AG04449 (cell line): ENCODE data around the gene BEX4.
"Not testable (repeated sequence)": the region's sequence is repeated elsewhere in the genome, so short reads cannot be mapped to it uniquely, and the experiment has no call there.

ENCODE experiments used
- CTCF ChIA-PET: fragments of 350-600 bp; formaldehyde crosslinking; extraction: SDS; loops from one replicate; lab custom pipeline; 2021; ENCODE audit warnings: antibody characterized with exemption; lab: Yijun Ruan, JAX
- POLR2A ChIA-PET: fragments of 400-600, 350-600 bp; formaldehyde crosslinking; extraction: SDS; loops from one replicate; lab custom pipeline; 2020; ENCODE audit warnings: antibody characterized with exemption, inconsistent platforms; lab: Yijun Ruan, JAX
- DNase-seq: peaks from one replicate; pipeline ENCODE4 v3.0.0-alpha.2; 2010; ENCODE audit warnings: low read depth, low spot score
- H3K4me3 ChIP-seq: 2 replicates; pipeline ENCODE4 v1.5.1; 2011; ENCODE audit warnings: low read depth, mild to moderate bottlenecking, control low read depth, low read length
- CTCF ChIP-seq: IDR thresholded peaks from one replicate; pipeline ENCODE4 v1.5.1; 2011; ENCODE audit warnings: mild to moderate bottlenecking, moderate library complexity, low read length, control low read depth, inconsistent platforms; ENCODE audit not compliant: insufficient read depth; ENCODE audit errors: missing control alignments

Gene BEX4

DNA sequence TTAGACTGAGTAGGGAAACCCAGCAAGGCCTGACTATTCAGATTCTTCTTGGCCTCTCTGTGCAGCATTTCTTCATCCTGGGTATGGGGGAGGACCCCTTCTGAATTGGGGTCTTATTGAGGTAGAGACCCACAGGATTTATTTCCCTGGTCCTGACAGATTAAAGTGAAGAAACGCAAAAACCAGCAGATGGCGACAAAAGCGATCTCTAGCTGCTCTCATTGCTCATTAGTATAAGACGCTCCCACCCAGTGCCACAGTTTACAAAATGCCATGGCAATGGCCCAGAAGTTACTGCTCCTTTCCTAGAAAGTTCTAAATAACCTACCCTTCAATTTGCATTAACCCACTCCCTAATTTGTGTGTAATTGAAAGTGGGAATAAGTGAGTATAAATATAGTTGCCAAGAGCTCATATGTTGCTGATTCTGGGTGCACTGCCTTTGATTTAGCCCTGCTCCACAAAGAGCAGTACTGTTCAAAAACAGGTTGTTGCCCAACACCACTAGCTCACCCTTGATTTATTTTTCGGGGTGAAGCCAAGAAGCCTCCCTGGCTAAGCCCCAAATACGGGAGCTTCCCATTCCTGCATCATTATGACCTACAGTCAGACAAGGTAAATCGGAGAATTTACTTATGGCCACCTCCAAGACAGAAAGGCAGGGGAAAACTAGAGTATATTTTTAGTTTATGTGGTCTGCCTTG lies 3.7 kb upstream of the BEX4 start:
- H3K4me3 ChIP-seq, result no peak overlapping the region
- no peak for DNase-seq
- ChIA-PET CTCF (interaction anchor here (0.7 to 4.2 kb wide), 14 partner anchors 9 to 279 kb away, joined by 3 to 48 read pairs (median 6); no protein-coding TSS in a partner anchor), POLR2A (no interaction called here)
- TF ChIP-seq CTCF, result peak; percentile 16

GRCh38 chrX:103212749-103213457 lies 2.0 kb upstream of the BEX4 start:
- ChIA-PET POLR2A (no interaction called here), CTCF (interaction anchor here (1.0 to 4.2 kb wide), 3 partner anchors 8 to 277 kb away, joined by 3 to 48 read pairs (median 24); no protein-coding TSS in a partner anchor)
- H3K4me3 ChIP-seq, result no peak overlapping the region
- TF ChIP-seq CTCF, result no peak
- DNase-seq, result no peak

DNA sequence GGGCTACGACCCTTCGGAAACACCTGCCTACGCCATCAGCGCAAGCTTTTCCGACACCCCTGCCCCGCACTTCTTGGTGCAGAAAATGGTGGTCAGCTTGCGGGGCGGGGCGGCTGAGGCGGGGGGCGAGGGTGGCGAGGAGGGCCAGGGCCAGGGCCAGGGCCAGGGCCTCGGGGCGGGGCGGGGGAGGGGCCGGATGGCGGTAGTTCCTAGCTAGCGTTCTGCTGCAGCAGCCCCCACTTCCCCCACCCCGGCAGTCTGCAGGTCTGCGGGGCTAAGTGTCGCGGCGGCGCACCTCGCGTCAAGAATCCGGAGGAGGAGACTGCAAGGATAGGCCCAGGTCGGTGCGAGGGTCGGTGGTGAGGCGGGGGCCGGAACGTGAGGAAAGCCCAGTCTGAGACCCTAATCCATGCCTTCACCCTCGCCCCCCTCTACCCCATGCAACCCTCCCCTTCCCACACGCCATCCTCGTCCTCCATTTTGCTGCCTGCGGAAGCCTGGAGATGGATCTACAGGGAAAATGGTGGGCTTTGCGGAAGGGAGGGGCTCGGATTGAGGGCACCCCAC lies 600 bp downstream of the BEX4 start:
- peak overlapping the region; percentile 63 for H3K4me3 ChIP-seq
- no peak for DNase-seq
- POLR2A ChIA-PET, result interaction anchor here (0.5 to 0.6 kb wide), 2 partner anchors 63 to 114 kb away, joined by 3 read pairs; no protein-coding TSS in a partner anchor
- CTCF ChIA-PET, result interaction anchor here (1.3 kb wide), 1 partner anchor 33 kb away, joined by 5 read pairs; no protein-coding TSS in a partner anchor
- TF ChIP-seq CTCF, result no peak

DNA sequence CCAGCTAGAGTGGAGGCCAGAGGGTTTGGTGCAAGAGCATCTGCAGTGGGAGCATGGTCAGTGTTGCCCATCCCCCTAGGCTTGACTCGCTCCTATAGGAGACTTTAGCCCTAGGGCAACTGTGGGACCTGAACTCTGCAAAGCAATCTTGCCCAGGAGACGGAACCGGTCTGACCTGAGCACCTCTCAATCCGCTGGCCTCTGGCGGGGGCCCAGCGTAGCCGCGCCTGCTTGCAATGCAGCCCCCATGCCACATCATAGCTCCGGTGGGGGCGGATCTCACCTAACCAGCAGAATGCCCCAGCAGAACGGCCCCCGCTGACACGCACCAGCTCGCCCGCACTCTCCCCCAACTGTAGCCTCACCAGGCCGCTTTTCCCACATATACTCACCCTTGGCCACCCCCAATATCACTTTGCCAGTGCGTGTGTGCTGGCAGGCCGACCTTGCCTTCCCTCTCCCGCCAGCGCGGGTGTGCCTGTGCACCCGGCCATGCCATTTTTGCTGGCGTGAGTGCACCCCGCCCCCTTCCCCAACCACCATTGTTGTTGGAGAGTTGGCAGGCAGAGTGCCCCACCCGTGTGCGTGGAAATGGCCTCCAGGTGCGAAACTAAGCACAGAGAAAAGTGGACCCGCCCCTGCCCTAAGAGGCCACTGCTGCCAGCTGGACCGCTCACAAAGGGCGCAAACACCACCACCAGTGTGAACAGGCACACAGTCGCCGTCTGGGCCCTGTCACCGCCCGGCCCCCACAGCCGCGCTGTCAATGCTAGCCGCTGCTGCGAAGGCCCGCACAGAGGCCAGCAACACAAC lies 5.8 kb downstream of the BEX4 start:
- H3K4me3 ChIP-seq, result no peak overlapping the region
- no peak for DNase-seq
- ChIA-PET POLR2A (no interaction called here), CTCF (interaction anchor here (1.2 kb wide), 1 partner anchor 10 kb away, joined by 3 read pairs; no protein-coding TSS in a partner anchor)
- no peak for TF ChIP-seq CTCF

GRCh38 chrX:103225918-103226317 lies 11.0 kb downstream of the BEX4 start:
- DNase-seq, CTCF ChIA-PET, POLR2A ChIA-PET, H3K4me3 ChIP-seq: not testable (repeated sequence)

DNA sequence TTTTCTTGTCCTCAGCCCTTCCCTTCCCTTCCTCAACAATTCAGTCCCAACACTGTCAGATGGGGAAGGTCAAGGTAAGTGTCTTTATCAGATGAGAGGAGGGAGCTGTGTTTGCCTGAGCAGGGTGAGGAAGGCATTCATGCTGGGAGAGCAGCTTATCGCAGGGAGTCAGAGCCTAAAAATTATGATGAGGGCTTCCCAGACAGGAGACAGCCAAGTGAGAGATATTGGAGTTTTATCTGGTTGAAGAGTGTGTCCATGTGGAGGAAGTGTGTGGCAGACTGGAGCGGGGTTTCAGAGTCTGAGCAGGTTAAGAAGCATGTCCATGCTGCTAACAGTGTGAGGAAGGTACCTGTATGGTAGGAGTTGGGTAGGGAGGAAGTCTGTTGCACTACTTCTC lies 18.4 kb downstream of the BEX4 start:
- TF ChIP-seq CTCF, result no peak
- no peak overlapping the region for H3K4me3 ChIP-seq
- ChIA-PET CTCF (interaction anchor here (2.1 kb wide), 1 partner anchor 22 kb away, joined by 7 read pairs; no protein-coding TSS in a partner anchor), POLR2A (no interaction called here)
- DNase-seq, result no peak
